Neural cell (in vitro differentiated cells): ENCODE results near the gene ADGRB3. TPM values are rescaled to one million over a fixed set of nuclear protein-coding genes. Genes with fewer than 3 reads are reported as not detected.

Experiments
- H2AFZ ChIP-seq: fragments of 200-600, 300-800 bp; sonication (generic), shearing (Covaris generic); 2 replicates; pipeline ENCODE4 v1.6.0; 2014; ENCODE audit warnings: low read depth, mild to moderate bottlenecking, antibody characterized with exemption, low read length, moderate library complexity
- H3F3A ChIP-seq: fragments of 200-600 bp; shearing (Covaris generic); 2 replicates; pipeline ENCODE4 v1.6.1; 2016; ENCODE audit warnings: mild to moderate bottlenecking, moderate library complexity, mixed read lengths, antibody characterized with exemption, low read length; ENCODE audit not compliant: insufficient read depth, poor library complexity, severe bottlenecking
- H3K27ac ChIP-seq: fragments of 200-600, 300-800 bp; sonication (generic), shearing (Covaris generic); 2 replicates; pipeline ENCODE4 v1.5.1; 2014; ENCODE audit warnings: mild to moderate bottlenecking, low read length, moderate library complexity
- H3K27me3 ChIP-seq: fragments of 300-800, 200-600 bp; sonication (generic), shearing (Covaris generic); 2 replicates; pipeline ENCODE4 v1.6.0; 2014; ENCODE audit warnings: mild to moderate bottlenecking, low read depth, low read length, moderate library complexity; ENCODE audit not compliant: insufficient read depth
- H3K36me3 ChIP-seq: fragments of 300-800, 200-600 bp; sonication (generic), shearing (Covaris generic); 2 replicates; pipeline ENCODE4 v1.5.1; 2014; ENCODE audit warnings: mild to moderate bottlenecking, antibody characterized with exemption, low read length, moderate library complexity; ENCODE audit not compliant: insufficient read depth
- H3K4me2 ChIP-seq: fragments of 300-800, 200-600 bp; sonication (generic), shearing (Covaris generic); 2 replicates; pipeline ENCODE4 v1.6.0; 2014; ENCODE audit warnings: mild to moderate bottlenecking, low read length
- H3K4me3 ChIP-seq: fragments of 300-800, 200-600 bp; sonication (generic), shearing (Covaris generic); 2 replicates; pipeline ENCODE4 v1.5.1; 2014; ENCODE audit warnings: mild to moderate bottlenecking, low read length, moderate library complexity
- H3K79me2 ChIP-seq: fragments of 200-600 bp; shearing (Covaris generic); replicated peaks from 2 replicates; pipeline ENCODE4 v1.6.0; 2014; ENCODE audit warnings: mild to moderate bottlenecking, low read length, moderate library complexity; ENCODE audit not compliant: insufficient read depth
- H3K9ac ChIP-seq: fragments of 300-800, 200-600 bp; sonication (generic), shearing (Covaris generic); 2 replicates; pipeline ENCODE4 v1.6.1; 2016; ENCODE audit warnings: mild to moderate bottlenecking, low read length, mixed read lengths
- H3K9me2 ChIP-seq: fragments of 200-600 bp; shearing (Covaris generic); 2 replicates; pipeline ENCODE4 v1.6.1; 2016; ENCODE audit warnings: mild to moderate bottlenecking, low read length, mixed read lengths; ENCODE audit not compliant: insufficient read depth
- H3K9me3 ChIP-seq: fragments of 200-600, 300-800 bp; sonication (generic), shearing (Covaris generic); 2 replicates; pipeline ENCODE4 v1.6.1; 2016; ENCODE audit warnings: mild to moderate bottlenecking, mixed run types, low read length, moderate library complexity, mixed read lengths
- H4K20me1 ChIP-seq: fragments of 200-600 bp; shearing (Covaris generic); 2 replicates; pipeline ENCODE4 v1.6.1; 2016; ENCODE audit warnings: mild to moderate bottlenecking, mixed run types; ENCODE audit not compliant: insufficient read depth
- CTCF ChIP-seq: fragments of 450-650 bp; IDR thresholded peaks from 2 replicates; pipeline ENCODE4 v1.5.1; 2014; ENCODE audit warnings: antibody characterized with exemption, mild to moderate bottlenecking, moderate library complexity; ENCODE audit not compliant: poor library complexity, severe bottlenecking
- EP300 ChIP-seq: fragments of 450-650 bp; conservative IDR thresholded peaks from 2 replicates; pipeline ENCODE4 v1.6.1; 2014; ENCODE audit warnings: antibody characterized with exemption, mild to moderate bottlenecking, moderate library complexity; ENCODE audit not compliant: poor library complexity, severe bottlenecking
- EZH2 ChIP-seq: fragments of 200-600, 300-800 bp; shearing (Covaris generic), sonication (generic); IDR thresholded peaks from 2 replicates; pipeline ENCODE4 v1.6.1; 2014; ENCODE audit warnings: antibody characterized with exemption, low read length, borderline replicate concordance, mild to moderate bottlenecking; ENCODE audit not compliant: insufficient read depth, poor library complexity, severe bottlenecking
- MXI1 ChIP-seq: fragments of 450-650 bp; conservative IDR thresholded peaks from 2 replicates; pipeline ENCODE4 v1.6.1; 2014; ENCODE audit warnings: antibody characterized with exemption, mild to moderate bottlenecking; ENCODE audit not compliant: poor library complexity, severe bottlenecking
- POLR2AphosphoS5 ChIP-seq: IDR thresholded peaks from 2 replicates; pipeline ENCODE4 v1.6.1; 2012
- RAD21 ChIP-seq: fragments of 450-650 bp; conservative IDR thresholded peaks from 2 replicates; pipeline ENCODE4 v1.6.1; 2014; ENCODE audit warnings: antibody characterized with exemption, mild to moderate bottlenecking, moderate library complexity
- REST ChIP-seq: IDR thresholded peaks from 2 replicates; pipeline ENCODE4 v1.6.1; 2012; ENCODE audit warnings: borderline replicate concordance
- SMC3 ChIP-seq: fragments of 450-650 bp; conservative IDR thresholded peaks from 2 replicates; pipeline ENCODE4 v1.6.1; 2014; ENCODE audit warnings: antibody characterized with exemption, mild to moderate bottlenecking, moderate library complexity; ENCODE audit not compliant: poor library complexity
- TAF1 ChIP-seq: IDR thresholded peaks from 2 replicates; pipeline ENCODE4 v1.6.1; 2012; ENCODE audit warnings: low read depth
- polyA plus RNA-seq: library from polyadenylated mRNA; depleted of rRNA; stranded (reverse); fragments of >200 nt; gene quantifications from 2 replicates; pipeline ENCODE4 v1.2.3, GENCODE V29; 2014

The ADGRB3 gene
- polyA plus RNA-seq, 1 donor from 2014 or later: 66.5 TPM

- TF ChIP-seq POLR2AphosphoS5 (no peak), EZH2 (no peak), TAF1 (no peak), MXI1 (no peak), SMC3 (no peak), REST (no peak), CTCF (no peak), EP300 (no peak), RAD21 (no peak)
- Histone ChIP-seq H3K27ac (no peak overlapping the region), H3K9me2 (no peaks in the 10 kb centered on the region), H3K4me2 (no peak overlapping the region), H3K36me3 (no peaks in the 10 kb centered on the region), H3K9ac (no peak overlapping the region), H4K20me1 (no peaks in the 10 kb centered on the region), H3F3A (no peaks in the 10 kb centered on the region), H3K9me3 (no peaks in the 10 kb centered on the region), H3K79me2 (peaks cover 13% of the 10 kb centered on the region), H3K27me3 (no peaks in the 10 kb centered on the region), H3K4me3 (no peak overlapping the region), H2AFZ (no peak overlapping the region)
Observed at GRCh38 chr6:68655028-68655427, 19.9 kb downstream of the ADGRB3 start.

GRCh38 chr6:68657374-68658139, 22.5 kb downstream of the ADGRB3 start:
- H3K27me3 ChIP-seq: no peaks in the 10 kb centered on the region
- H3K36me3 ChIP-seq: no peaks in the 10 kb centered on the region
- no peaks in the 10 kb centered on the region for H3K9me3 ChIP-seq
- H2AFZ ChIP-seq: no peak overlapping the region
- TF ChIP-seq CTCF: no peak
- no peak for TF ChIP-seq POLR2AphosphoS5
- no peak for TF ChIP-seq SMC3
- no peak for TF ChIP-seq TAF1
- no peak for TF ChIP-seq RAD21
- TF ChIP-seq REST: no peak
- TF ChIP-seq EZH2: no peak
- no peak for TF ChIP-seq EP300
- TF ChIP-seq MXI1: no peak
- no peak overlapping the region for H3K9ac ChIP-seq
- no peak overlapping the region for H3K4me3 ChIP-seq
- no peak overlapping the region for H3K27ac ChIP-seq
- no peak overlapping the region for H3K4me2 ChIP-seq
- no peaks in the 10 kb centered on the region for H3F3A ChIP-seq
- H3K9me2 ChIP-seq: no peaks in the 10 kb centered on the region
- peaks cover 8% of the 10 kb centered on the region for H3K79me2 ChIP-seq
- H4K20me1 ChIP-seq: no peaks in the 10 kb centered on the region
